Fibroblast of pulmonary artery (primary cell): Measurements from ENCODE around the gene GNB5.
"Not testable (repeated sequence)": the region's sequence is repeated elsewhere in the genome, so short reads cannot be mapped to it uniquely, and the experiment has no call there.

Source experiments
- DNase-seq: peaks from one replicate; pipeline ENCODE4 v3.0.0-alpha.2; 2010; ENCODE audit warnings: low read depth
- H3K4me3 ChIP-seq: replicated peaks from 2 replicates; pipeline ENCODE4 v1.5.1; 2011; ENCODE audit warnings: low read depth, mild to moderate bottlenecking, control low read depth, low read length, moderate library complexity
- CTCF ChIP-seq: IDR thresholded peaks from 2 replicates; pipeline ENCODE4 v1.5.1; 2011; ENCODE audit warnings: mild to moderate bottlenecking, control low read depth, low read length, inconsistent platforms; ENCODE audit errors: missing control alignments

GNB5 gene

GRCh38 chr15:52098323-52098722 is 92.9 kb downstream of the GNB5 start:
- DNase-seq: peak; percentile 52
- H3K4me3 ChIP-seq: no peak overlapping the region
- no peak for TF ChIP-seq CTCF

GRCh38 chr15:52097180-52097579 is 94.0 kb downstream of the GNB5 start:
- no peak overlapping the region for H3K4me3 ChIP-seq
- DNase-seq: peak; percentile 59
- TF ChIP-seq CTCF: no peak

GRCh38 chr15:52096536-52096935 is 94.7 kb downstream of the GNB5 start:
- DNase-seq, H3K4me3 ChIP-seq: not testable (repeated sequence)

- peak; percentile 96 for DNase-seq
- TF ChIP-seq CTCF: no peak
- H3K4me3 ChIP-seq: no peak overlapping the region
Observed at GRCh38 chr15:52095597-52096262, 95.5 kb downstream of the GNB5 start.

- no peak overlapping the region for H3K4me3 ChIP-seq
- TF ChIP-seq CTCF: no peak
- DNase-seq: no peak
Observed at GRCh38 chr15:52094811-52095584, 96.2 kb downstream of the GNB5 start.

GRCh38 chr15:52093539-52094510 is 97.4 kb downstream of the GNB5 start:
- no peak overlapping the region for H3K4me3 ChIP-seq
- DNase-seq: peak; percentile 95
- no peak for TF ChIP-seq CTCF

- DNase-seq: no peak
- no peak for TF ChIP-seq CTCF
- H3K4me3 ChIP-seq: no peak overlapping the region
Observed at GRCh38 chr15:52093167-52093538, 98.0 kb downstream of the GNB5 start.
